HG03108 (cell line): Measurements from ENCODE around the gene TCEAL3.
"Not testable (repeated sequence)": the region's sequence is repeated elsewhere in the genome, so short reads cannot be mapped to it uniquely, and the experiment has no call there.

Experiments
- ATAC-seq: cut with Tn5 transposase; IDR thresholded peaks from one replicate; pipeline ENCODE4 v1.9.1; 2021; ENCODE audit warnings: moderate library complexity; ENCODE audit not compliant: unreplicated experiment

TCEAL3 gene

GRCh38 chrX:103624111-103624510, 16.3 kb downstream of the TCEAL3 start:
- no peak for ATAC-seq

GRCh38 chrX:103626855-103627254, 19.1 kb downstream of the TCEAL3 start:
- no peak for ATAC-seq

- ATAC-seq = peak; percentile 60
Observed at GRCh38 chrX:103628386-103629317, 20.9 kb downstream of the TCEAL3 start, which contains the start of gene TCEAL1. Gene TCEAL1, plus strand, starts transcription at chrX:103628975. Its CDS starts 942 bp downstream, at chrX:103629917.

GRCh38 chrX:103629318-103630170, 21.8 kb downstream of the TCEAL3 start:
- no peak for ATAC-seq

DNA sequence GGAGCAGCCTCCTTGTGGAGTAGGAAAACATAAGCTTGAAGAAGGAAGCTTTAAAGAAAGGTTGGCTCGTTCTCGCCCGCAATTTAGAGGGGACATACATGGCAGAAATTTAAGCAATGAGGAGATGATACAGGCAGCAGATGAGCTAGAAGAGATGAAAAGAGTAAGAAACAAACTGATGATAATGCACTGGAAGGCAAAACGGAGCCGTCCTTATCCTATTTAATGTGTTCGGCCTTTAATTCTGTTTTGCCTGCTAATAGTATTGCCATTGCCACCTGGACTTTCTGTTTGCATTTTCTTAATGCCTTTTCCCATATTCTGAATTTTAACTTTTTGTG, 22.4 kb downstream of the TCEAL3 start:
- no peak for ATAC-seq

DNA sequence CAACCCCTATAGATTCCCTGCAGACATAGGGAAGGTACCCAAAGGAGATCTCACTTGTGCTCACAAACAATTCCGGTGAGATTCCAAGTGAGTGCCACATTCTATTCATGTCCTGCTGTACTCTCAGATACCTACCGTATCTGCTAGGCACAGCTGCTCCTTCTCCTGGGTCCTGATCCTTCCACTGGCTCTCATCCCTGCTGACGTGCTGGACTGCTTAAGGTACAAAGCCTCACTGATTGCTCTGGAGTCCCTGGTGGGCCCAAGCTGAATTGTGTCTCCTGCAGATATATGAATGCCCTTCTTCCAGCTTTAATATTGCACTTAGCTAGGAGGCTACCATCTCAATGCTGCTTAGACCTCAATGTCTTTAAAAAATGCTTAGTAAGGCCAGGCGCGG, 23.4 kb downstream of the TCEAL3 start:
- ATAC-seq = no peak

- no peak for ATAC-seq
Observed at GRCh38 chrX:103635436-103635835, 27.7 kb downstream of the TCEAL3 start.

- ATAC-seq = no peak
Observed at GRCh38 chrX:103637604-103638338, 30.0 kb downstream of the TCEAL3 start.

GRCh38 chrX:103638479-103639346, 30.9 kb downstream of the TCEAL3 start:
- not testable (repeated sequence) for ATAC-seq

GRCh38 chrX:103640401-103641155, 32.8 kb downstream of the TCEAL3 start:
- no peak for ATAC-seq

GRCh38 chrX:103644125-103644524, 36.4 kb downstream of the TCEAL3 start:
- no peak for ATAC-seq

- no peak for ATAC-seq
Observed at GRCh38 chrX:103647630-103648029, 39.9 kb downstream of the TCEAL3 start.

DNA sequence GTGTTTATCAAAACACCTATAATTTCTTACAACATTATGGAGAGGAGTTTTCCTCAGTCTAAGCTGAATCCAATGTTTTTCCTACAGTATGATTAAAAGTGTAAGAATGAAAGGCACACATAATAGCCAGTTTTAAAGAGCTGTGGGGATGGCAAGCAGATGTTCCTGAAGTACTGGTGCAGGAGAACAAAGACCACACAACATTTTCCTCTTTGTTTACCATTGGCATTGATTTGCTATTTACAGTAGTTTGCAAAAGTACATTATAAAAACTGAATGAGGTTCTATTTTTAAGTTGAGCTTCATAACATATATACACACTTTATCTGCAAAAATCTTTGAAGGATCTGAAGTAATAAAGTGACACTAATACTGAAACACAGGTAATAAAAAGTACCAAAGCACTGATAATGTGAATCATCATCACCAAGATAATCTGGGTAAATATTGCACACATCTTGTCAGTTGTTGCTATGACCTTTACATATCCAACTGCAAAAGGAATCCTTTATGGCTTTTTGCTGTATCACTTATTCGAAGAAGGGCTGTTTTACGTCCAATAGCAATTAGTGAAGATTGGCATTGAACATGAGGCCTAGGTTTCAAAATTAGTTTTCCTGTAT, 43.5 kb downstream of the TCEAL3 start:
- no peak for ATAC-seq

DNA sequence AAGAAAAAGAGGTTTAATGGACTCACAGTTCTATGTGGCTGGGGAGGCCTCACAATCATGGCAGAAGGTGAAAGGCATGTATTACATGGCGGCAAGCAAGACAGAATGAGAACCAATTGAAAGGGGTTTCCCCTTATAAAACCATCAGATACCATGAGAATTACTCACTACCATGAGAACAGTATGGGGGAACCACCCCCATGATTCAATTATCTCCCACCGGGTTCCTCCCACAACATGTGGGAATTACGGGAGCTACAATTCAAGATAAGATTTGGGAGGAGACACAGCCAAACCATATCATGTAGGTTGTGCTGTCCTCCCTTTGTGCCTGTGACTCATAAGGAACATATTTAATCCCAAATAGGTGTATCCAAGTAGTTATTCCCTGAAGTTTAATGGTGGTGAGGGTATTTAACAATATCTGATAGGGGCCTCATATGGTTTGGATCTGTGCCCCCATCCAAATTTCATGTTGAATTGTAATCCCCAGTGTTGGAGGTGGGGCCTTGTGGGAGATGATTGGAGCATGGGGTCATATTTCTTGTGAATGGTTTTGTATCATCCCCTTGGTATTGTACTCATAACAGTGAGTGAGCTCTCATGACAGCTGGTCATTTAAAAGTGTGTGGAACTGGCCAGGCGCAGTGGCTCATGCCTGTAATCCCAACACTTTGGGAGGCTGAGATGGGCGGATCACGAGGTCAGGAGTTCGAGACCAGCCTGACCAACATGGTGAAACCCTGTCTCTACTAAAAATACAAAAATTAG, 47.7 kb downstream of the TCEAL3 start:
- not testable (repeated sequence) for ATAC-seq

DNA sequence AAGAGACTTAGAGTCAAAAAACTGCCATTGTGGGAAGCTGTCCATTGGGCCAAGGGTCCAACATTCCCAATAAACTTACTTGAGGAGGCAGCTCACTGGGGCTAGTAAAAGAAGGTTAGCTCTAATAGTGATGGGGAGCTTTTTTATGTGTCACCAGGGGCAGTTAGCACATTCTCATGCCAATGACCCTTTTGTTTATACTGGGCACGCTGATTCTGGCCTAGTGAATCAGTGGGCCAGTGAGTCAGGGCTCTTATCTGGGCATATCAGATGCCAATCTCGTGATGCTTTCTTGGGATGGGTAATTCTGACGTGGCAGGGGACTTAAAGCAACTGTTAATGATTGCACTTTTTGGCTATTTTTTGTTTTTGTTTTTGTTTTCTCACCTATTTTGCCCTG, 48.9 kb downstream of the TCEAL3 start:
- ATAC-seq = no peak

- not testable (repeated sequence) for ATAC-seq
Observed at GRCh38 chrX:103657066-103657465, 49.3 kb downstream of the TCEAL3 start.

GRCh38 chrX:103658681-103659433, 51.1 kb downstream of the TCEAL3 start:
- ATAC-seq = no peak
